Mucosa of stomach (tissue), 1 donor: ENCODE measurements around the gene MUC2.

Experiments
- H3K27me3 ChIP-seq: one replicate; pipeline ENCODE4 v1.7.0; 2013; ENCODE audit warnings: mild to moderate bottlenecking, low read length; ENCODE audit not compliant: control insufficient read depth, insufficient read depth
- H3K36me3 ChIP-seq: one replicate; pipeline ENCODE4 v1.7.0; 2013; ENCODE audit warnings: low read length; ENCODE audit not compliant: control insufficient read depth, insufficient read depth
- H3K4me1 ChIP-seq: one replicate; pipeline ENCODE4 v1.7.0; 2013; ENCODE audit warnings: mild to moderate bottlenecking, low read length; ENCODE audit not compliant: control insufficient read depth, insufficient read depth
- H3K4me3 ChIP-seq: one replicate; pipeline ENCODE4 v1.7.0; 2013; ENCODE audit warnings: low read length
- H3K9ac ChIP-seq: one replicate; pipeline ENCODE4 v1.7.0; 2013; ENCODE audit warnings: mild to moderate bottlenecking, low read length, moderate library complexity
- H3K9me3 ChIP-seq: one replicate; pipeline ENCODE4 v1.7.0; 2013; ENCODE audit warnings: mild to moderate bottlenecking, low read length, moderate library complexity; ENCODE audit not compliant: control insufficient read depth
- donor health status: Pancreatic carcinoma.

The MUC2 gene

DNA sequence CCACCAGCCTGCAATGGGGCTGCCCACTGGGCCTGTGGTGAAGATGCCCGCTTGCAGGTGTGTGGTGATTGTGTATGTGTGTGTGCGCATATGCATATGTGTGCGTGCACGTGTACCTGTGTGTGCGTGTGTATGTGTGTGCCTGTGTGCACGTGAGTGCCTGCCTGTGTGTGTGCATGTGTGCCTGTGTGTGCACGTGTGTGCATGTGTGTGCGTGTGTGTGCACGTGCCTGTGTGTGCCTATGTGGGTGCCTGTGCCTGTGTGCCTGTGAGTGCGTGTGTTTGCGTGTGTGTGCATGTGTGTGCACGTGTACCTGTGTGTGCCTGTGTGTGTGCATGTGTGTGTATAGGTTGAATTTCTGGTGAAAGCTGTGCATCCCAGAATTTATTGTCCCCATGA lies 35.8 kb upstream of the MUC2 start:
- H3K36me3 ChIP-seq: no peaks in the 10 kb centered on the region

DNA sequence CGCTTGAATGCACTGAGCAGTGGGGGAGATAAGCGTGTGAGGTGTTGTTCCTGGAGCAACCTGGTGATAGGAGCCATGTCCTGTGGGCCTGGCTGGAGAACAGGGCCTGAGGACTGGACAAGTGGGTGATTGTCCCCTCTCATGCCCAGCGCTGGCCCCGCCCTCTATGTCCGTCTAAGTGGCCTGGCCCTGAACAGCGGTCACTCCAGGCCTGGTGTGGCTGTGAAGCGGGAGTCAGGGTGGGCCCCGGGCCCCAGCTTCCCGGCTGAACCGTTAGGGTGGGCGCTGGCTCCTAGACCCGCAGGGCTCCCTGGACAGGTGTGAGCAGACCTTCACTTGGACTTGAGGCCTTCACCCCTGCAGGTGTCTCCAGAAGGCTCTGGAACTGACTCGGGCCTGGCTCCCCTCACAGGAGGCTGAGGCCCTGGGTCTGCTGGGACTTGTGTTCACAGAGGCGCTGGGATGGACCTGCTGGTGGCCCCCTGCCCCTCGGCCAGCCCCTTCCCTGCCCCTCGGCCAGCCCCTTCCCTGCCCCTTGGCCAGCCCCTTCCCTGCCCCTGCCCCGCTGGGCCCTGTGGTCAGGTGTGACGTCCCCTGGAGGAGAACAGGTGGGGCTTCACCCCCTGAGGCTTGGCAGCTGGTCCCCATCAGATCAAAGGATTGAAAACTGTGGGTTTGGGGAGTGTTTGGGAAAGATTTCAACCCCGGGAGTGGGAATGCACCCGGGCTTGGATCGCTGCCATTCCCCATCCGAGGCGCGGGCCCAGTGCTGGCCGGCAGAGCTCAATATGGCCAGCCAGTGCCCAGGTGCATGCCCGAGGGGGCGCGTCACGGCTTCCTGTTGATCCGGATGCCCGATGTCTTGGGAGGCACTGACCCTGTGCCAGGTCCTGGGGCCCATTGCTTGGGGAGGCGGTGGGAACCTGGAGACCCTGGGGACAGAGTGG lies 34.9 kb upstream of the MUC2 start:
- H3K4me1 ChIP-seq: peaks cover 42% of the 10 kb centered on the region
- H3K9me3 ChIP-seq: no peaks in the 10 kb centered on the region
- peaks cover 62% of the 10 kb centered on the region for H3K27me3 ChIP-seq
- H3K36me3 ChIP-seq: no peaks in the 10 kb centered on the region
- H3K4me3 ChIP-seq: no peak overlapping the region
- H3K9ac ChIP-seq: no peak overlapping the region

More for the DNA sequence above, 35.8 kb upstream of the MUC2 start:
- Histone ChIP-seq H3K27me3 (peaks cover 68% of the 10 kb centered on the region), H3K4me3 (no peak overlapping the region), H3K9ac (no peak overlapping the region), H3K4me1 (peaks cover 42% of the 10 kb centered on the region), H3K9me3 (no peaks in the 10 kb centered on the region)

- H3K4me3 ChIP-seq: no peak overlapping the region
- no peaks in the 10 kb centered on the region for H3K9me3 ChIP-seq
- no peaks in the 10 kb centered on the region for H3K36me3 ChIP-seq
- H3K9ac ChIP-seq: no peak overlapping the region
- H3K4me1 ChIP-seq: peaks cover 36% of the 10 kb centered on the region
- peaks cover 53% of the 10 kb centered on the region for H3K27me3 ChIP-seq
These were observed 34.1 kb upstream of the MUC2 start for GRCh38 chr11:1040428-1041148.

GRCh38 chr11:1041149-1041467 lies 33.6 kb upstream of the MUC2 start:
- no peak overlapping the region for H3K9ac ChIP-seq
- H3K4me1 ChIP-seq: peaks cover 31% of the 10 kb centered on the region
- no peaks in the 10 kb centered on the region for H3K9me3 ChIP-seq
- H3K27me3 ChIP-seq: peaks cover 48% of the 10 kb centered on the region
- H3K36me3 ChIP-seq: no peaks in the 10 kb centered on the region
- no peak overlapping the region for H3K4me3 ChIP-seq

DNA sequence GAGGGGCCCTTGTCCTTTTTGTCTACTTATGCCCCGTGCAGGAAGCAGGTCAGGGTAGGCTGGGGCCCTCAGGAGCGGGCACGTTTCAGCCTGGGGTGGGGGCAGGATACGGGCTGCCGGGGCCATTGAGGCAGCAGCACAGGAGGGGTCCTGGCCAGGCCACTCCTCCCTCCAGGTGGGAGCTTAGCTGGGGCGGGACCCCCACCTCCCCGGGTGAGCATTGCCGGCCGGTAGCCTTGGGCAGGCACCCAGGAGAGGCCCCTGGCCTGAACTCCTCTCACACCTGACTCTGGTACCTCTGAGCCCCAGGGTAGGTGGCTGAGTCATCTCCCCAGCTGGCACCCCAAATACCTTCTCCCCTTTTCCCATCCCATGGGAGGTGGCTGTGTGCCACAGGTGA lies 33.2 kb upstream of the MUC2 start:
- Histone ChIP-seq H3K4me1 (peaks cover 28% of the 10 kb centered on the region), H3K4me3 (no peak overlapping the region), H3K9me3 (no peaks in the 10 kb centered on the region), H3K27me3 (peaks cover 44% of the 10 kb centered on the region), H3K36me3 (no peaks in the 10 kb centered on the region), H3K9ac (no peak overlapping the region)

DNA sequence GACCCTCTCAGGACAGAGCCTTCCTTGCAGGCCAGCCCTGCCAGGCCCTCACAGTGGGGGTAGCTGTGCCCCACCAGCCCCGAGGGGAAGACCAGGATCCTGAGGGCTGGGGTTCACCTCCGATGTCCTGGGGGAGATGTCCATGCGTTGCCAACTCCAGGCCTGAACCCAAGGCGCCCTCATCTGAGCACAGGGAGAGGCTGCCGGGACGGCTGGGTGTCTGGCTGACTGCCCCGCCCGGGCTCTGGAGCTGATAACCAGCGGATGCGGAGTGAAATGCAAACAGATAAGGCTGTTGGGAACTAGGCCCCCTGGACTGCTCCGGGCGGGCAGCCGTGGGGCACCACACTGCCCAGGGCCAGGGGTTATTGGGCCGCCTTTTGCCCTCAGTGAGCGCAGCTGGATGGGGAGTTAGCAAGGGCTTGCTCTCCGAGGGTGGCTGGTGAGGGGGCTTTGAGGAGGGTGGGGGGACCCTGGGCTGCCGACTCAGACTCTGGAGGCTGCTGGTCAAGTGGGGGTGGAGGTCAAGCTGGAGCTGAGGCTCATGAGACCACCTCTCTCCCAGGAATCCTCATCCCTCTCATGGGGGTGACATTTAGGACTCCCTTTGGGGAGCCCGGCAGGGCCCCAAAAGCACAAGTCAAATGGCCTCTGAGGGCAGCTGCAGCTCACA lies 32.6 kb upstream of the MUC2 start:
- H3K27me3 ChIP-seq: peaks cover 38% of the 10 kb centered on the region
- H3K9ac ChIP-seq: no peak overlapping the region

DNA sequence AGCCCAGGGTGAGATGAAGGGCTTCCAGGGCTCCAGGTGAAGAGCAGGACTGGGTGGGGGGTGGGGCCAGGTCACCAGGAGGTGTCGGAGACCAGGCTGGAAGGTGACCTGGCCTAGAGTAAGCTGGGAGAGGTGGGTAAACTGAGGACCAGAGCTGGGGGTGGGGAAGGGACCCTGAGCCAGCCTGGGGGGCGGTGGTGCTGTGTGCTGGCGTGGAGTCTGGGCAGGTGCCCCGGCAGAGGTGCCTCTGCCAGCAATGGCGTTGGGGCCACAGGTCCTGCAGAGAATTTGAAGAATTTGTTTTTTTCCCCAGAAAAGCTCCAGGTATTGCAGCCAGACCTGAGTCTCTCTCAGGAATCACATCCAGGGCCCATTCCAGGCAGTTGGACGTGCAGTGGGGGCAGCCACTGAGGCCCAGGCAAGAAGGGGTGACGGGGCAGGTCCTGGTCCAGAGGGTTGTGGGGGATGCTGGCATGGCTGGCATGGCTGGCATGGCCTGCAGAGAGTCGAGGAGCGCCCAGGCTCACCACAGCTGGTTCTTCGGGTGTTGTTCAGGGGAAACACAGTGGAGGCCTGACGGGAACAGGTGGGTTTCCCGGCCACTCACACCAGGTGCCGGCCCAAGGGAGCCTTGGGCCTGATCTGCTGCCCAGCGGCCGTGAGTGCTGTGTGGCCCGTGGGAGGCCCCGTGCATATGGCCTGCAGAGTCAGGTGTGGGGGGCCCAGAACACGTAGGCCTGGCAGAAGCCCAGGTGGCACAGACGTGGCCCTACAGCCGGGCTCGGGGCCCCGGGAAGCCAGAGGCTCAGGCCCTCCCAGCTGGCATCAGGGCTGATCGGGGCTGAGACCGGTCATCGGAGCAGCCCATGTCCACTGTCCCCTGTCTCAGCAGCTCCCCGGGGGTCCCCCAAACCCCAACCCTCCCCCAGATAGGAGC lies 31.8 kb upstream of the MUC2 start:
- Histone ChIP-seq H3K9me3 (no peaks in the 10 kb centered on the region), H3K27me3 (peaks cover 39% of the 10 kb centered on the region), H3K4me1 (peaks cover 20% of the 10 kb centered on the region), H3K36me3 (no peaks in the 10 kb centered on the region), H3K4me3 (no peak overlapping the region), H3K9ac (no peak overlapping the region)

More for the DNA sequence above, 32.6 kb upstream of the MUC2 start:
- no peak overlapping the region for H3K4me3 ChIP-seq
- H3K9me3 ChIP-seq: no peaks in the 10 kb centered on the region
- H3K36me3 ChIP-seq: no peaks in the 10 kb centered on the region
- H3K4me1 ChIP-seq: peaks cover 22% of the 10 kb centered on the region

DNA sequence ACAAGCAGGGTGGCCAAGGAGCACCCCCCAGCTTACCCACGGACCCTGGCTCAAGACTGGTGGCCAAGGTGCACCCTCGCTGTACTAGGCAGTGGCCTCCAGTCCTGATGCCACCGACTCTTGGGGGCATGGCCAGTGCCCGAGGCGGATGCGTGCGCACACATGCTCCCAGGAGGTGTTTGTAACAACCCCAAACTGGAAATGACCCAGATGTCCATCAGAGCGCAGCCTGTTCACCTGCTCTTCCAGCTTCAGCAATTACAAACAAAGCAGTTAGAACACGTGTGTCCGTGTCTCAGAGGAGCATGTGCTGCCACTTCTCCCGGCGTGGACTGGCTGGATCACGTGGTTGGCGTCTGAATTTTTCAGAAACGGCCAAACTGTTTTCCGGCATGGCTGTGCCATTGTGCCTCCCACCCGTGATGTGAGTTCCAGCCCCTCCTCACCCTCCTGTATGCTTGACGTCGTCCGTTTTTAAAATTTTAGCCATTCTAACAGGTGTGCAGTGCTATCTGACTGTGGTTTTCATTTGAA lies 31.0 kb upstream of the MUC2 start:
- no peaks in the 10 kb centered on the region for H3K36me3 ChIP-seq
- peaks cover 20% of the 10 kb centered on the region for H3K4me1 ChIP-seq
- H3K9ac ChIP-seq: no peak overlapping the region
- peaks cover 46% of the 10 kb centered on the region for H3K27me3 ChIP-seq
- H3K4me3 ChIP-seq: no peak overlapping the region
- H3K9me3 ChIP-seq: no peaks in the 10 kb centered on the region

DNA sequence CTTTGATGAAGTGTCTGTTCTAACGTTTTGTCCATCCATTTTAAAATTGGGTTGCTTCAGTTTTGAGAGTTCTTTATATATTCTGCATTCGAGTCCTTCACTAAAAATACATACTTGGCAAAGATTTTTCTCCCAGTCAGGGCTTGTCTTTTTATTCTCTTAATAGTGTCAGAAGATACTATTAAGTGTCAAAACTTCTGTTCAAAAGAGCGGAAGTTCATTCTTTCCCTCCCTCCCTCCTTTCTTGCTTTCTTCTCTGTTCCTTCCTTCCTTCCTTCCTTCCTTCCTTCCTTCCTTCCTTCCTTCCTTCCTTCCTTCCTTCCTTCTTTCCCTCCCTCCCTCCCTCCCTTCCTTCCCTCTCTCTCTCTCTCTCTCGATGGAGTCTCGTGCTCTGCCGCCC lies 30.5 kb upstream of the MUC2 start:
- no peaks in the 10 kb centered on the region for H3K36me3 ChIP-seq
- H3K9ac ChIP-seq: no peak overlapping the region
- H3K9me3 ChIP-seq: no peaks in the 10 kb centered on the region
- peaks cover 52% of the 10 kb centered on the region for H3K27me3 ChIP-seq
- H3K4me3 ChIP-seq: no peak overlapping the region
- H3K4me1 ChIP-seq: peaks cover 23% of the 10 kb centered on the region

DNA sequence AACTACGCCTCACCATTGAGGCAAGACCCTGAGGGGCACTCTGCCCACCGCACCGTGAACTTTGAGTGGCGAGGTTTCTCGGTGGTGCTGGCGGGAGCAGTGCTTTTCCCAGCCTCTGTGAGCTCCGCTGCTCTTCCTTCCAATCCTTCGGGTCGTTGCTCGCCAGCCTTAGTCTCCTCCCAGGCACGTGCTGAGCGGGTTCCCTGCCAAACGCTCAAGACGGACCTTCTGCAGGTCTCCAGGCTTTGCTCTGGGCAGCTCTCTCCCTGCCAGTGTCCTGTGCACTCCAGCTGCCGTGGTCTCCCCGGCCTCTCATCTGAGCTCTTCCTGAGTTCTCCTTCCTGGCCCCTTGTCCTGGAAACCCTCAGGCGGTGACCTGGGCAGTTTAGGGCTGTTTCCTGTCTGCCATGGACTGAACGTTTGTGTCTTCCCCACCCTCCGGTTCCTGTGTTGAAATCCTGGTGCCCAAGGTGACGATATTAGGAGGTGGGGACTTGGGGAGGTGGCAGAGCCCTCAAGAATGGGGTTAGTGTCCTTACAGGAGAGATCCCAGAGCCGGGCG lies 27.0 kb upstream of the MUC2 start:
- H3K9me3 ChIP-seq: no peaks in the 10 kb centered on the region
- no peak overlapping the region for H3K4me3 ChIP-seq
- peaks cover 24% of the 10 kb centered on the region for H3K4me1 ChIP-seq
- no peak overlapping the region for H3K9ac ChIP-seq
- no peaks in the 10 kb centered on the region for H3K36me3 ChIP-seq
- H3K27me3 ChIP-seq: peaks cover 46% of the 10 kb centered on the region
